GM18858 (cell line): ENCODE results near the gene DCTN2.
A peak's percentile ranks its signal among the peaks of the same experiment; 100 is the strongest.
"Not testable (repeated sequence)": the region's sequence is repeated elsewhere in the genome, so short reads cannot be mapped to it uniquely, and the experiment has no call there.

ENCODE experiments used
- ATAC-seq: cut with Tn5 transposase; IDR thresholded peaks from one replicate; pipeline ENCODE4 v1.9.1; 2021; ENCODE audit not compliant: unreplicated experiment

DCTN2 gene

GRCh38 chr12:57546438-57547287, at the start of gene DCTN2:
TSS of gene DCTN2 (minus strand) at chr12:57547192. CDS start at chr12:57547063, 129 bp downstream.
- ATAC-seq: peak; percentile 97

GRCh38 chr12:57593187-57593586, 46.2 kb upstream of the DCTN2 start:
- ATAC-seq: no peak

GRCh38 chr12:57592551-57593165, 45.7 kb upstream of the DCTN2 start:
- ATAC-seq: no peak

GRCh38 chr12:57591782-57592325, 44.9 kb upstream of the DCTN2 start:
- ATAC-seq: no peak

GRCh38 chr12:57590864-57591781, 44.1 kb upstream of the DCTN2 start, which contains the start of gene PIP4K2C:
TSS of gene PIP4K2C (plus strand) at chr12:57591192. CDS start at chr12:57591290, 98 bp downstream.
- peak; percentile 81 for ATAC-seq

GRCh38 chr12:57590479-57590863, 43.5 kb upstream of the DCTN2 start:
- ATAC-seq: no peak

- ATAC-seq: not testable (repeated sequence)
Observed at GRCh38 chr12:57588951-57589610, 42.1 kb upstream of the DCTN2 start.

GRCh38 chr12:57586832-57587429, 39.9 kb upstream of the DCTN2 start:
- ATAC-seq: no peak

- ATAC-seq: no peak
Observed at GRCh38 chr12:57586128-57586527, 39.1 kb upstream of the DCTN2 start.

- ATAC-seq: no peak
Observed at GRCh38 chr12:57585156-57585555, 38.2 kb upstream of the DCTN2 start.

- ATAC-seq: no peak
Observed at GRCh38 chr12:57584690-57585089, 37.7 kb upstream of the DCTN2 start.

GRCh38 chr12:57584050-57584449, 37.1 kb upstream of the DCTN2 start:
- ATAC-seq: no peak

GRCh38 chr12:57583008-57583831, 36.2 kb upstream of the DCTN2 start:
- ATAC-seq: peak; percentile 87

- ATAC-seq: no peak
Observed at GRCh38 chr12:57582440-57582839, 35.4 kb upstream of the DCTN2 start.

GRCh38 chr12:57581802-57582201, 34.8 kb upstream of the DCTN2 start:
- no peak for ATAC-seq

- no peak for ATAC-seq
Observed at GRCh38 chr12:57580466-57580795, 33.4 kb upstream of the DCTN2 start.

GRCh38 chr12:57579677-57580465, 32.9 kb upstream of the DCTN2 start:
- ATAC-seq: no peak

- ATAC-seq: no peak
Observed at GRCh38 chr12:57579011-57579410, 32.0 kb upstream of the DCTN2 start.
